IPS-15b (cell line): Measurements from ENCODE around the gene SUFU.

Source experiments
- H3K27me3 ChIP-seq: one replicate; pipeline ENCODE4 v1.6.1; 2013; ENCODE audit warnings: low read length; ENCODE audit not compliant: control insufficient read depth, insufficient read depth
- H3K36me3 ChIP-seq: one replicate; pipeline ENCODE4 v1.6.1; 2013; ENCODE audit warnings: low read length; ENCODE audit not compliant: control insufficient read depth, insufficient read depth
- H3K4me1 ChIP-seq: one replicate; pipeline ENCODE4 v1.6.1; 2013; ENCODE audit warnings: mild to moderate bottlenecking, low read length; ENCODE audit not compliant: control insufficient read depth, insufficient read depth
- H3K4me3 ChIP-seq: one replicate; pipeline ENCODE4 v1.5.1; 2013; ENCODE audit warnings: low read depth, low read length
- H3K9ac ChIP-seq: one replicate; pipeline ENCODE4 v1.6.1; 2013; ENCODE audit warnings: low read depth, mild to moderate bottlenecking, low read length
- H3K9me3 ChIP-seq: one replicate; pipeline ENCODE4 v1.6.1; 2013; ENCODE audit warnings: mild to moderate bottlenecking, low read length; ENCODE audit not compliant: control insufficient read depth, insufficient read depth

The SUFU gene

DNA sequence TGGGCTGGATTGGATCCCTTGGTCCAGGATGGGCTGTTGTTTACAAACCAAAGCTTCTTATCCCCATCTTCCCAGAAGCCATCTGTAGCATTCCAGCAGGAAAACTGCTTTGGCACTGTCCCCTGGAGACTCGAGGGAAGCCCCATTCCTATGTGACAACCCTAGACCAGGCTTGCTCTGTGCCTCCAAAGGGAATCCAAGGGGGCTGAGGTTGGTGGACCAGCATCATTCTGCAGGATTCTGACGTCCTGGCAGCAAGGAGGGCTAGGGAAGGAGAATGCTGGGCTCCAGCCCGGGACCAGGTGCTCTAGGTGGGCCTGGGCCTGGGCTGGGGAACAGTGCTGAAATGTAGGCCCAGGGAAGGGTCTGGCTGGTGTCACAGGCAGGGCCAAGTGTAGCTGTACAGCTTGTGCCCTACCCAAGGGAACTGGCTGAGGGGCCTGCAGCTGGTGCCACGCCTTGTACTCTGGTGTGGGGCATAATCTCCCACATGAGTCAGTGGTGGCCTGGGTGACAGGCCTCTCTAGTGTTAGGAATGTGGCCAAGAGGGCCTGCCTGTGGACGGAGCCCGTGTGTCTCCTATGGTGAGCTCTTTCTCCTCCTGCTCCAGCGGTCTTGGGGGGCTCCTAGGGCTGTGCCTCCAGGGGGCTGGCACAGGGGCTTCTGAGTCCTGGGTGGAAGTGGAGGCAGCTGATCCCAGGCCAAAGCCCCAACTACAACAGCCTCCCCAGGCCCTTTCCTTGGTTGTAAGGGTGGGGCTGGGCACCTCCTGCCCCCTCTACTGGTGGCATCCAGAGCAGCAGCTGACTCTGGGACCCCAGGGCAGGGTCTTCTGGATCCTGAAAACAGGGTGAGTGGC lies 165.7 kb downstream of the SUFU start:
- H3K9me3 ChIP-seq, result no peaks in the 10 kb centered on the region
- H3K4me1 ChIP-seq, result peaks cover 15% of the 10 kb centered on the region
- no peak overlapping the region for H3K9ac ChIP-seq
- no peak overlapping the region for H3K4me3 ChIP-seq
- no peaks in the 10 kb centered on the region for H3K27me3 ChIP-seq
- no peaks in the 10 kb centered on the region for H3K36me3 ChIP-seq

DNA sequence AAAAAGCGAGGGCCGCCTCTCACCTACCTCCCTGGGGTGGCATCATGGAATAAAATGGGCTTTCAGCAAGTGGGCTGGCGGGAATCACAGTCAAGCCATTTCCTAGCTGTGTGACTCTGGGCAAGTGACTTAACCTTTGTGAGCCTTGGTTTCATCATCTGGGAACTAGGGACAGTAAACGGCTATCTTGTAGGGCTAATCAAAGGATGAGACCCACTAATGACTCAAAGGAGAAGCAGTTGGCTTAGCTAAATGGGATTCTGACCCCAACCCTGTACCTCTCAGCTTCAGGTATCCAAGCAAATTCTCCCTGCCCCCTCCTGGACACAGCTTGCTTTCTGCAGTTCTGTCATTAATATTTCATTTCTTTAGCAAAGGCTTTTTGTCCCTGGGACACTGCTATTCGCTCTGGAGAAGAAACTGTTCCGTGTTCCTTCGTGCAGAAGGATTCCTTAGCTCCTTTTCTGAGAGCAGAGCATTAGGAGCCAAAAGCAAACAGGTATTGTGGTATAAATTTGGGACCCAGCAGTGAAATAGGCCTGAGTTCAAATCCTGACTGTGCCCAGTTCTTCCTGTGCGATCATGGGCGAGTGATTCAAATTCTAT lies 166.4 kb downstream of the SUFU start:
- Histone ChIP-seq H3K36me3 (no peaks in the 10 kb centered on the region), H3K9ac (no peak overlapping the region), H3K4me1 (peaks cover 22% of the 10 kb centered on the region), H3K9me3 (no peaks in the 10 kb centered on the region), H3K27me3 (no peaks in the 10 kb centered on the region), H3K4me3 (no peak overlapping the region)

GRCh38 chr10:102670871-102671434 lies 167.2 kb downstream of the SUFU start:
- Histone ChIP-seq H3K9ac (no peak overlapping the region), H3K4me3 (no peak overlapping the region), H3K4me1 (peaks cover 27% of the 10 kb centered on the region), H3K36me3 (no peaks in the 10 kb centered on the region), H3K27me3 (no peaks in the 10 kb centered on the region), H3K9me3 (no peaks in the 10 kb centered on the region)

- H3K27me3 ChIP-seq, result no peaks in the 10 kb centered on the region
- H3K9ac ChIP-seq, result no peak overlapping the region
These were observed 169.6 kb downstream of the SUFU start for GRCh38 chr10:102673236-102673818.

DNA sequence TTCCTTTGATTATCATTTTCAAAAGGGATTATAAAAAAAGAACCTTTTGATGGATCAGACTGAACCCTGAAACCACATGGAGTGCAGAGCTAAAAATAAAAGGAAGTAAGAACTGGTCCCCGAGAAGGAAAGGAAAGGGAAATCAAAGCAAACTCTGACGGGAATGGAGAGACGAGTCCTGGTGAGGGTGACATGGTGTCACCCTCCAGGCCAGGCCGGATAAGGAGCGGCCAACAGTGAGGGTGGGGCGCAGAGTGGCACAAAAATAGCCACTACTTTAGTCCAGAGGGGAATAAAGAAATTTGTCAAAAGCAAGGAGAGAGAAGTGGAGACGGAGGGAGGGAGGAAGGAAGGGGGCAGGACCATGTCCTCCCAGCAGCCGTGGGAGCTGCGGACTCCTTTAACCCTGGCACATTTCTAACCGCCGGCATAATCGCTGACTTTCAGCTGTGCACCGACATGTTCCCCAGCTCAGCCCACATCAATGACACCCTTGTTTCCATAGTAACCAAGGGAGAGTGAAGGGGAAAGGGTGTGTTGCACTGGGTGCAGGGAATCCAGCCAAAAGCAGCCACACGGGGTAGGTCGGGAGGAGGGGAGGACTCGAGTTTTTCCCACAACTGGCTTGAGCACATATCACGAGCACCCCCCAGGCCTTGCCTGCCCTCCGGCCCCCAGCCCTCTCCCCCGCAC lies 170.2 kb downstream of the SUFU start:
- Histone ChIP-seq H3K9ac (no peak overlapping the region), H3K4me1 (peaks cover 48% of the 10 kb centered on the region), H3K4me3 (no peak overlapping the region), H3K9me3 (no peaks in the 10 kb centered on the region), H3K36me3 (no peaks in the 10 kb centered on the region), H3K27me3 (no peaks in the 10 kb centered on the region)

More at GRCh38 chr10:102673236-102673818, 169.6 kb downstream of the SUFU start:
- Histone ChIP-seq H3K9me3 (no peaks in the 10 kb centered on the region), H3K4me1 (peaks cover 44% of the 10 kb centered on the region), H3K36me3 (no peaks in the 10 kb centered on the region), H3K4me3 (no peak overlapping the region)

DNA sequence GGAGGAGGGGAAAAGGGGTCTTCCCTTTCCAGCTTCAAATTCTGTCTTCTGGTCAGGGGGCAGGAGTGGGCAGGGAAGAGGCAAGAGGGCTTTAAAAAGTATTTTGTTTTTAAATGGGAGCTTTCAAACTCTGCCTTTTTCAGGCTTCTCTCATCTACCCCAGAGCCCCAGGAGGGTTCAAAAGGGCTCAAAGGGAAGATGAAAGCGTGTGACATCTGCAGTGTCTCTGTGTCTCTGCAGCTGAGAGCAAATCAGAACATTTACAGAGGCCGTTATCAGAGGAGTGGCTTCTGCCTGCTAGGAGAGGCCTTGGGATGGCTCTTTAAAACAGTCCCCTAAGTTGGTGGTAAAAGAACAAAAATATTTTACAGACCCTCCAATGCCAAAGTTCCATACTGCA lies 170.8 kb downstream of the SUFU start:
- no peak overlapping the region for H3K4me3 ChIP-seq
- no peaks in the 10 kb centered on the region for H3K9me3 ChIP-seq
- H3K9ac ChIP-seq, result no peak overlapping the region

DNA sequence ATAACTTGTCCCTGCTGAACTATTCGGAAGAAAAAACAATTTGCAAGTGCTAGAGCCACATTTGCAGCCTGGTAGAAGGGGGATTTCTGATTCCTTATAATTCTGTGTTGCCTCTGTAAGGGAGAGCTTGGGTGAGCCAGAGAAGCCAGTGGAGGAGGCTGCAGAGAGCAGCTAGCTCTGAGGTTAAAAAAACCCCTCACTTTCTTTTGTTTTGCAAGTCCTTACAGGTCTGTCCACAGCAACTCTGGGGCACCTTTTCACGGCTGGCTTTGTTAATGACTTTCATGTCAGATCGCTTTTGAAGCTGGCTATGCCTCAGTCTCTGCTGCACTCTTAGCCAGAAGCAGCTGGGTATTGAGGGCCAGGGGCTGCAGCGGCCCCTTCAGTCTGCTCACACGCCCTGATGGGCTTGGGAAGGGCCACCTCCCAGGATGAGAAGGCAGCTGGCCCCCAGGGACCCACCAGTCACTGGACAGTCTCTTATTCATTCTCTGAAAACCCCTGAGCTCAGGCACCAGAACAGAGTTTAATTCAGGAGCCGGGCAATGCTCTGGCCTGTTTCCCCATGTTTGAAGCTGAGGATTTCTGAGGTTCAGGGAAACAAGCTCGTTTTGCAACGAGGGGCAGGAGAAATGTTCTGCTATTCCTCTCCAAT lies 171.4 kb downstream of the SUFU start:
- Histone ChIP-seq H3K9me3 (no peaks in the 10 kb centered on the region), H3K36me3 (no peaks in the 10 kb centered on the region), H3K27me3 (no peaks in the 10 kb centered on the region), H3K4me1 (peaks cover 45% of the 10 kb centered on the region), H3K4me3 (no peak overlapping the region), H3K9ac (no peak overlapping the region)

More for the DNA sequence above, 170.8 kb downstream of the SUFU start:
- Histone ChIP-seq H3K4me1 (peaks cover 48% of the 10 kb centered on the region), H3K36me3 (no peaks in the 10 kb centered on the region), H3K27me3 (no peaks in the 10 kb centered on the region)

DNA sequence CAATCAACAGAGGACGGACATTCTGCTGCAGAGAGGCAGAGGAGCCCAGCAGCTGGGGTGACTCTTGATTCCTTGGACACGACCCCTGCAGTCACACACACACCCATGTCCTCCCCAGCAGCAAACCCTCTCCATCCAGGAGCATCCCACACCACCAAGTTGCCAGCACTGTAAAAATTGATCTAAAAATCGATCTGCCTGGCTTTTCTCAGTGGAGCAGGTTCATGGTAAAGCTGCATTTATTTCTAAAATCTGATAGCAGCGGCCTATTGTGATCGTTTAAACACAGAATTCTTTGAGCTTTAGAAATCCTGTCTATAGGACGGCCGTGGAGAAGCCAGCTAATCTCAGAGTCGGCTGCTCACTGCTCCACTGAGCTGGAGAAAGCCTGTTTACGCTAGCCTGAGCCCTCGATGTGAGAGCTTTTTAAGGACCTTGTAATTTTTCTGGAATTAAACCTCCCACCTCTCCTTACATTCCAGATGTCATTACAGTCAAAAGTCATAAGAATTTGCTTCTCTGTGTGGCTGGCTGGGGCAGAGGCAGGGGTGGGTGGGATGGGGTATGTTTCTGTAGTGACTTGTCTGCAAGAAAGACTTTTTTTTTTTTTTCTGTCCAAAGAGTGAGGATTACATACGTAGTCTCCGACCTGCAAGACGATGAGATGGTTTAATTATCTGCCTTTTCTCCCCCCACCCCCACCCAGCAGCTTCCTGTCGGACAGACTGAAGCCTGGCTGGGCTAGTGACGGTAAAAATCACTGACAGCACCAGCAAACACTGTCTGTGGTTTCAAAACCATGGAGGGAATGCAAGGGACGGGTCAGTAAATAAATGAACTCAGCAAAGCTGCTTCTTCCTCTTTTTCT lies 172.1 kb downstream of the SUFU start:
- no peaks in the 10 kb centered on the region for H3K9me3 ChIP-seq
- H3K4me1 ChIP-seq, result peaks cover 37% of the 10 kb centered on the region
- H3K4me3 ChIP-seq, result no peak overlapping the region
- H3K36me3 ChIP-seq, result no peaks in the 10 kb centered on the region
- no peaks in the 10 kb centered on the region for H3K27me3 ChIP-seq
- no peak overlapping the region for H3K9ac ChIP-seq

- Histone ChIP-seq H3K27me3 (no peaks in the 10 kb centered on the region), H3K9me3 (no peaks in the 10 kb centered on the region), H3K36me3 (no peaks in the 10 kb centered on the region), H3K4me1 (peaks cover 33% of the 10 kb centered on the region), H3K9ac (no peak overlapping the region), H3K4me3 (no peak overlapping the region)
These were observed 173.0 kb downstream of the SUFU start for GRCh38 chr10:102676534-102677315.
